Gastroesophageal sphincter (tissue), 4 donors: ENCODE measurements around the gene NUP50. TPM values are rescaled to one million over a fixed set of nuclear protein-coding genes. Genes with fewer than 3 reads are reported as not detected.

ENCODE experiments used
- ATAC-seq: fragments of 150-250 bp; one replicate; pipeline ENCODE4 v1.9.1; 2016; ENCODE audit warnings: mild to moderate bottlenecking, moderate library complexity
- H3K27ac ChIP-seq, 4 donors: fragments of 200-600 bp; sonication (generic) in 3 of 4; 1 replicate in 3 of 4; 2 replicates in 1 of 4; pipeline ENCODE4 v1.5.1; 2016 to 2019
- H3K27me3 ChIP-seq: fragments of 200-600 bp; sonication (generic); one replicate; pipeline ENCODE4 v1.5.1; 2019
- H3K36me3 ChIP-seq, 2 donors: fragments of 200-600 bp; sonication (generic); one replicate each; pipeline ENCODE4 v1.5.1; 2019; ENCODE audit warnings: control low read depth in 1 of 2
- H3K4me1 ChIP-seq, 3 donors: fragments of 200-600 bp; sonication (generic); 1 replicate in 2 of 3; 2 replicates in 1 of 3; pipeline ENCODE4 v1.5.1; 2016 to 2019; ENCODE audit warnings: control low read depth in 2 of 3
- H3K4me3 ChIP-seq, 2 donors: fragments of 200-600 bp; sonication (generic); one replicate each; pipeline ENCODE4 v1.5.1; 2019; ENCODE audit warnings: mild to moderate bottlenecking in 1 of 2, moderate library complexity in 1 of 2
- H3K9me3 ChIP-seq, 3 donors: fragments of 200-600 bp; sonication (generic); one replicate each; pipeline ENCODE4 v1.5.1; 2017 to 2019; ENCODE audit warnings: control low read depth in 2 of 3
- EP300 ChIP-seq: sonication (generic); formaldehyde crosslinking; IDR thresholded peaks from one replicate; pipeline ENCODE4 v1.6.1; 2017; ENCODE audit warnings: antibody characterized with exemption, mild to moderate bottlenecking
- POLR2A ChIP-seq, 2 donors: fragments of 450-650 bp; IDR thresholded peaks; one replicate each; pipeline ENCODE4 v1.6.1; 2017; ENCODE audit warnings: antibody characterized with exemption in 2 of 2, mild to moderate bottlenecking in 2 of 2, moderate library complexity in 1 of 2
- POLR2AphosphoS5 ChIP-seq: sonication (generic); formaldehyde crosslinking; IDR thresholded peaks from one replicate; pipeline ENCODE4 v1.6.1; 2017; ENCODE audit warnings: antibody characterized with exemption
- WGBS, 2 donors: methylation state at CpG; one replicate each; pipeline ENCODE4 v1.1.5; 2018; ENCODE audit warnings: low coverage in 1 of 2; 5-methylcytosine and 5-hydroxymethylcytosine counted together
- total RNA-seq, 4 donors: library from RNA; depleted of rRNA; stranded (reverse); fragments of >200 nt; gene quantifications; one replicate each; pipeline ENCODE4 v1.1.0, GENCODE V29; 2016
- TF ChIP-seq, protein P1 (sequence below), 4 experiments: fragments of 200-600 bp in 2 of 4; fragments of 450-650 bp in 2 of 4; sonication (generic) in 1 of 4; IDR thresholded peaks; one replicate each; pipeline ENCODE4 v1.5.1; 2017 to 2019; ENCODE audit warnings: antibody characterized with exemption in 4 of 4, mild to moderate bottlenecking in 2 of 4, moderate library complexity in 2 of 4

NUP50 gene
- total RNA-seq, 4 donors from 2014 or later, result 15.9 to 32.9 (median 28.8) TPM

DNA sequence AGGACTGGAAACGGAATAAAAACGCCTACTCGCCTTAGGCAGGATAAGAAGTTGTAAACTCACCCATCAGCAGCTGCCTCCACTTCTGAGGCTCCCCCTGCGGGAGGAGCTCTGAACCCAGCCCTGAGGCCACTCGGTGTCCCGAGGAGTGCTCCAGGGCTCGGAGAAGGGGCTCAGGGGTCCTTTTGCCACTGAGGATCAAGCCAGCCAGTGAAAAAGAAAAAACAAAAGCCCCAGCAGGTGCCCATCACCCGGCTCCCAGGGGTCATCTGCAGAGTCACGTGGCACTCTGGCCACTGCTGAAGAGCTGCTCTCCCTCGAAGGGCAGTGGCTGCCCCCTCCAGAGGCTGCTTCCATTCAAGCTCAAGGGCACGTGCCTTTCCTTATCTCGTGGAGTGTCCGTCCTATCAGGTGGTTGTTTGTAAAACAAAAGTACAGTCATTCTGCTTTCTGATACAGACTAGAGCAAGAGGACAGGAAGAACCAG lies 29.0 kb downstream of the NUP50 start:
- no peak overlapping the region for H3K27ac ChIP-seq

DNA sequence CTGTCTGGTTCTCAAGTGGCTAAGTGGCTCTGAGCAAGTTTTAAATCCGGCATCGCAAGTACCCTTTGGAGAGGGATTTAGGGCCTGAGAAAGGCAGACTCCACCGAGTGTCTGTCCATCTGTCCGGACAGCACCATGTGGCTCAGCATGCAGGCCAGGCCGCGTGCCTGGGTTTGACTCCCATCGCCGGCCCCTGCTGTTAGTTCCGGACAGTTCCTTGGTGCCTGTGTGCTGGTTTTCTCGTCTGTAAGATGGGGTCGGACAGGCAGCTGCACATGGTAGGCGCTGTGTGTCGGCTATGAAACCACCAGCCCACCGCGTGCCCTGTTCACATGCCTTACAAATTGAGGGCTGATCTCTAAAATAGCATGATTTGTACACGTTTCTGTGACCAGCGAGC lies 31.0 kb downstream of the NUP50 start:
- TF ChIP-seq, protein P1, sequence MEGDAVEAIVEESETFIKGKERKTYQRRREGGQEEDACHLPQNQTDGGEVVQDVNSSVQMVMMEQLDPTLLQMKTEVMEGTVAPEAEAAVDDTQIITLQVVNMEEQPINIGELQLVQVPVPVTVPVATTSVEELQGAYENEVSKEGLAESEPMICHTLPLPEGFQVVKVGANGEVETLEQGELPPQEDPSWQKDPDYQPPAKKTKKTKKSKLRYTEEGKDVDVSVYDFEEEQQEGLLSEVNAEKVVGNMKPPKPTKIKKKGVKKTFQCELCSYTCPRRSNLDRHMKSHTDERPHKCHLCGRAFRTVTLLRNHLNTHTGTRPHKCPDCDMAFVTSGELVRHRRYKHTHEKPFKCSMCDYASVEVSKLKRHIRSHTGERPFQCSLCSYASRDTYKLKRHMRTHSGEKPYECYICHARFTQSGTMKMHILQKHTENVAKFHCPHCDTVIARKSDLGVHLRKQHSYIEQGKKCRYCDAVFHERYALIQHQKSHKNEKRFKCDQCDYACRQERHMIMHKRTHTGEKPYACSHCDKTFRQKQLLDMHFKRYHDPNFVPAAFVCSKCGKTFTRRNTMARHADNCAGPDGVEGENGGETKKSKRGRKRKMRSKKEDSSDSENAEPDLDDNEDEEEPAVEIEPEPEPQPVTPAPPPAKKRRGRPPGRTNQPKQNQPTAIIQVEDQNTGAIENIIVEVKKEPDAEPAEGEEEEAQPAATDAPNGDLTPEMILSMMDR (IDR thresholded peaks at IDR 0.05), result no peak
- TF ChIP-seq EP300 (no peak), POLR2A (IDR thresholded peaks at IDR 0.05) (no peak), POLR2AphosphoS5 (no peak)
- Histone ChIP-seq H3K36me3 (peaks cover 0 to 57% of the 10 kb centered on the region in 2 donors), H3K27me3 (no peaks in the 10 kb centered on the region), H3K27ac (no peak overlapping the region), H3K4me3 (no peak overlapping the region), H3K9me3 (no peaks in the 10 kb centered on the region), H3K4me1 (peaks cover 0 to 10% (median 0%) of the 10 kb centered on the region in 3 donors)
- ATAC-seq, result no peak
- WGBS, 2 donors, result 82% methylated on average over 10 of the region's 17 CpGs; no CpG with 5 or more reads in 1 of the 2 donors

More for the DNA sequence above, 29.0 kb downstream of the NUP50 start:
- no peak for ATAC-seq
- peaks cover 0 to 10% (median 0%) of the 10 kb centered on the region in 3 donors for H3K4me1 ChIP-seq
- no peak overlapping the region for H3K4me3 ChIP-seq
- TF ChIP-seq POLR2A (IDR thresholded peaks at IDR 0.05) (no peak), EP300 (no peak), POLR2AphosphoS5 (no peak)
- TF ChIP-seq, protein P1 (IDR thresholded peaks at IDR 0.05), result no peak
- no peaks in the 10 kb centered on the region for H3K27me3 ChIP-seq
- no peaks in the 10 kb centered on the region for H3K9me3 ChIP-seq
- peaks cover 0 to 54% of the 10 kb centered on the region in 2 donors for H3K36me3 ChIP-seq
- 33 to 60% methylated on average over 2 to 9 of the region's 13 CpGs for WGBS, 2 donors

DNA sequence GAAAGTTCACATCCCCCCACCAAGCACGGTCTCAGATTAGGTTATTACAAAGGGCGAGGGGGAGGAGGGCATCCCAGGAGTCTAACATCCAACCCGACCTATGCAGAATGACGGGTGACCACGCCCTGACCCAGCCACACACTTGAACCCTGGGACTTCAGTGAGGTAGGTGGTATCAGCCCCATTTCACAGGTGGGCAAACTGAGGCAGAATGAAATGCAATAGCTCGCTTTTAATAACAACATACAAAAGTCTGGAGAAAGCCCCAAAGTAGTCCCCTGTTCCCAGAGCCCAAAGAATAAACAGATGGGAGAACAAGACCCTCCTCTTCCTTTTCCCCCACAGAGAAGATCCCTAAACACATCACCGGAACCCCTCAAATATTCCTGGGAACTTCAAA lies 31.9 kb downstream of the NUP50 start:
- WGBS, 2 donors, result 92% methylated on average over 7 of the region's 7 CpGs; no CpG with 5 or more reads in 1 of the 2 donors
- Histone ChIP-seq H3K36me3 (peaks cover 0 to 64% of the 10 kb centered on the region in 2 donors), H3K4me1 (peaks cover 0 to 10% (median 0%) of the 10 kb centered on the region in 3 donors), H3K4me3 (no peak overlapping the region), H3K9me3 (no peaks in the 10 kb centered on the region), H3K27me3 (no peaks in the 10 kb centered on the region), H3K27ac (no peak overlapping the region)
- TF ChIP-seq POLR2A (IDR thresholded peaks at IDR 0.05), result no peak
- no peak for TF ChIP-seq EP300
- TF ChIP-seq, protein P1 (IDR thresholded peaks at IDR 0.05), result no peak
- no peak for TF ChIP-seq POLR2AphosphoS5
- no peak for ATAC-seq

DNA sequence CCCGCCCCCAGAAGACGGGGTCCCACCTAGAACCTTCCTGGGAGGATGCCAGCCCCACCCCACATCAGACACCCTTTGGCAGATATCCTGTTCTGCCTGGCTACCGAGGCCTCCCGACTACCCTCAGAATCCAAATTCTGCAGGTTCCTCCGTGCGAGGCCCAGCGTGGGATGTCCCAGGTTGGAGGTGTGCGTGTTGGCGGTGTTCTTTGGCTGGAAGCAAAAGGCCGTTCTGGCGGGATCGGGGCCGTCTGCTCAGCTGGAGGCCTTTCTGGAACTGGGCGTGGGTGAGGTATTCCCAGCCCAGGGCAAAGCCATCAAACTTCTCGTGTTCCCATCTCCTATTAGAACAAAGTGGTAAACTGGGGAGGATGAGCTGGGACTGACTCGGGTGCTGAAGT lies 32.6 kb downstream of the NUP50 start:
- TF ChIP-seq POLR2AphosphoS5 (no peak), POLR2A (IDR thresholded peaks at IDR 0.05) (no peak), EP300 (no peak)
- TF ChIP-seq, protein P1 (IDR thresholded peaks at IDR 0.05), result no peak
- 80% methylated on average over 1 of the region's 16 CpGs; no CpG with 5 or more reads in 1 of the 2 donors for WGBS, 2 donors
- Histone ChIP-seq H3K27me3 (no peaks in the 10 kb centered on the region), H3K9me3 (no peaks in the 10 kb centered on the region), H3K4me3 (no peak overlapping the region), H3K36me3 (peaks cover 0 to 68% of the 10 kb centered on the region in 2 donors), H3K4me1 (peaks cover 0 to 16% (median 0%) of the 10 kb centered on the region in 3 donors), H3K27ac (no peak overlapping the region)
- no peak for ATAC-seq

DNA sequence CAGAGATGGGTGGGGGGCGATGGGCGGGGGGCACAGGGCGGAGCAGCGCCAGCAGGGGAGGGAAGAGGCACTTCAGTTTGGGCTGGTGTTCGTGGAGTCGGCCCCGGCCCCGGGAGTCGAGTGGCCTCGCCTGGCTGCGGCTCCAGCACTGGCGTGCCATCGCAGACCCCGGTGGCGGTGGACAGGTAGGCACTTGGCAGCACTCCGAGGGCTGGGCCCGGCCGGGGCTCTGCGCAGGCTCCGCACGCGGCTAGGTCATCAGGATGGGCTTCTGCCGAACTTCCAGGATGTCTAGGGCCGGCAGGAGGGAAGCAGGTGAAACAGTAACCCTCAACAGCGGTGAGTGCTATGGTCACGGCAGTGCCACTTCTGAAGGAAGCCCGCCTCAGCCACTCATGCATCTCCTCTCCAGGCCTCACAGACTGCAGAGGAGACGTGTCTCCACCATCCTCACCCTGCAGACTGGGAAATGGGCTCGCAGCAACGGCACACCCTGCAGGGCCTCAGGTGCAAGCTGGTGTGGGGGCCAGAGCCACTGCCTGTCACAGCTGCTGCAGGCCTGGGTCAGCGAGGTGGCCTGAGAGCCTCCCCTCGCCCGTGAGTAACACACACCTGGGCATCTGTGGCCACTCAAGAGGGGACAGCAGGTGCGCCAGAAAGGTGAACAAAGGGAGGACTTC lies 33.3 kb downstream of the NUP50 start:
- TF ChIP-seq, protein P1 (IDR thresholded peaks at IDR 0.05), result no peak
- TF ChIP-seq EP300, result no peak
- TF ChIP-seq POLR2AphosphoS5, result no peak
- TF ChIP-seq POLR2A (IDR thresholded peaks at IDR 0.05), result no peak
- peaks cover 0 to 24% (median 3%) of the 10 kb centered on the region in 3 donors for H3K4me1 ChIP-seq
- no peak overlapping the region for H3K27ac ChIP-seq
- no peak overlapping the region for H3K4me3 ChIP-seq
- ATAC-seq, result no peak
- H3K36me3 ChIP-seq, result peaks cover 0 to 71% of the 10 kb centered on the region in 2 donors
- no peaks in the 10 kb centered on the region for H3K9me3 ChIP-seq
- 90% methylated on average over 2 of the region's 34 CpGs; no CpG with 5 or more reads in 1 of the 2 donors for WGBS, 2 donors
- H3K27me3 ChIP-seq, result no peaks in the 10 kb centered on the region
